ENCODE measurements around the gene SLC24A3. TPM values are rescaled to one million over a fixed set of nuclear protein-coding genes. Genes with fewer than 3 reads are reported as not detected.

SLC24A3 gene
- total RNA-seq, 2 experiments from 2014 or later: not detected

- no peaks in the 10 kb centered on the region for H3K9me3 ChIP-seq (ENCODE audit: low read length)
- no peak for TF ChIP-seq CTCF (conservative IDR thresholded peaks at IDR 0.05; ENCODE audit: low read length)
- no peak for TF ChIP-seq EZH2phosphoT487 (IDR thresholded peaks at IDR 0.05; ENCODE audit: borderline replicate concordance, low read depth, low read length)
- no TSS peak for BruUV-seq (replicated peaks)
- no peaks in the 10 kb centered on the region for H4K20me1 ChIP-seq (ENCODE audit: insufficient read depth, low read length)
- no peaks in the 10 kb centered on the region for H3K36me3 ChIP-seq (ENCODE audit: insufficient read depth, low read length)
- H3K9me2 ChIP-seq (ENCODE audit: insufficient read depth, low read length): no peaks in the 10 kb centered on the region
- H3K79me2 ChIP-seq (ENCODE audit: insufficient read depth, low read depth, low read length): no peaks in the 10 kb centered on the region
- intact Hi-C loops (cut with micrococcal nuclease; ENCODE audit: unreplicated experiment): no loop called here
- DNase-seq (ENCODE audit: low spot score): no peak
- ChIA-PET CTCF (ENCODE audit: unreplicated experiment) (no interaction called here), POLR2A (interaction anchor here (1.0 kb wide), 1 partner anchor 99 kb away, joined by 3 read pairs; no protein-coding TSS in a partner anchor)
- H2AFZ ChIP-seq (ENCODE audit: low read length): no peak overlapping the region
- H3K27ac ChIP-seq (ENCODE audit: low read depth, low read length, poor library complexity, severe bottlenecking): no peak overlapping the region
- H3K4me3 ChIP-seq (ENCODE audit: low read depth, low read length, poor library complexity, severe bottlenecking): no peak overlapping the region
- no peak overlapping the region for H3K4me2 ChIP-seq (ENCODE audit: low read length)
- H3K4me1 ChIP-seq (ENCODE audit: insufficient read depth, low read length, poor library complexity, severe bottlenecking): no peaks in the 10 kb centered on the region
Observed at GRCh38 chr20:19683822-19684221, 471.4 kb downstream of the SLC24A3 start.

GRCh38 chr20:19688031-19688806 is 475.8 kb downstream of the SLC24A3 start:
- intact Hi-C loops (cut with micrococcal nuclease; ENCODE audit: unreplicated experiment): loop anchor here (1.0 kb wide), 1 partner anchor 115 kb away; no protein-coding TSS in a partner anchor
- no peaks in the 10 kb centered on the region for H4K20me1 ChIP-seq (ENCODE audit: insufficient read depth, low read length)
- no peaks in the 10 kb centered on the region for H3K36me3 ChIP-seq (ENCODE audit: insufficient read depth, low read length)
- no peaks in the 10 kb centered on the region for H3K79me2 ChIP-seq (ENCODE audit: insufficient read depth, low read depth, low read length)
- H3K9me2 ChIP-seq (ENCODE audit: insufficient read depth, low read length): no peaks in the 10 kb centered on the region
- no peak overlapping the region for H2AFZ ChIP-seq (ENCODE audit: low read length)
- no peak overlapping the region for H3K4me2 ChIP-seq (ENCODE audit: low read length)
- DNase-seq (ENCODE audit: low spot score): no peak
- no peaks in the 10 kb centered on the region for H3K9me3 ChIP-seq (ENCODE audit: low read length)
- BruUV-seq (replicated peaks): no TSS peak
- H3K27ac ChIP-seq (ENCODE audit: low read depth, low read length, poor library complexity, severe bottlenecking): no peak overlapping the region
- no peak overlapping the region for H3K4me3 ChIP-seq (ENCODE audit: low read depth, low read length, poor library complexity, severe bottlenecking)
- TF ChIP-seq CTCF (conservative IDR thresholded peaks at IDR 0.05; ENCODE audit: low read length) (0 out of 2 replicates have a peak, but pooled peaks have one; percentile 21), EZH2phosphoT487 (IDR thresholded peaks at IDR 0.05; ENCODE audit: borderline replicate concordance, low read depth, low read length) (no peak)
- ChIA-PET CTCF (ENCODE audit: unreplicated experiment) (no interaction called here), POLR2A (no interaction called here)
- H3K4me1 ChIP-seq (ENCODE audit: insufficient read depth, low read length, poor library complexity, severe bottlenecking): no peaks in the 10 kb centered on the region

- Histone ChIP-seq H3K4me1 (ENCODE audit: insufficient read depth, low read length, poor library complexity, severe bottlenecking) (no peaks in the 10 kb centered on the region), H3K36me3 (ENCODE audit: insufficient read depth, low read length) (no peaks in the 10 kb centered on the region), H3K4me2 (ENCODE audit: low read length) (no peak overlapping the region), H3K27ac (ENCODE audit: low read depth, low read length, poor library complexity, severe bottlenecking) (no peak overlapping the region), H3K9me3 (ENCODE audit: low read length) (no peaks in the 10 kb centered on the region), H3K79me2 (ENCODE audit: insufficient read depth, low read depth, low read length) (no peaks in the 10 kb centered on the region), H4K20me1 (ENCODE audit: insufficient read depth, low read length) (no peaks in the 10 kb centered on the region), H3K9me2 (ENCODE audit: insufficient read depth, low read length) (no peaks in the 10 kb centered on the region), H3K4me3 (ENCODE audit: low read depth, low read length, poor library complexity, severe bottlenecking) (no peak overlapping the region), H2AFZ (ENCODE audit: low read length) (no peak overlapping the region)
- ChIA-PET POLR2A (no interaction called here), CTCF (ENCODE audit: unreplicated experiment) (no interaction called here)
- DNase-seq (ENCODE audit: low spot score): no peak
- intact Hi-C loops (cut with micrococcal nuclease; ENCODE audit: unreplicated experiment): loop anchor here (10.0 kb wide), 1 partner anchor 194 kb away; no protein-coding TSS in a partner anchor
- BruUV-seq (replicated peaks): no TSS peak
- no peak for TF ChIP-seq EZH2phosphoT487 (IDR thresholded peaks at IDR 0.05; ENCODE audit: borderline replicate concordance, low read depth, low read length)
- TF ChIP-seq CTCF (conservative IDR thresholded peaks at IDR 0.05; ENCODE audit: low read length): no peak
Observed at GRCh38 chr20:19690462-19690861, 478.0 kb downstream of the SLC24A3 start.

All from OCI-LY7 (cell line).